Neural progenitor cell (in vitro differentiated cells): ENCODE data around the gene KLHL10.

Experiments used
- CTCF ChIP-seq: fragments of 200-600 bp; sonication (generic); IDR thresholded peaks from 2 replicates; pipeline ENCODE4 v1.5.1; 2017; ENCODE audit warnings: antibody characterized with exemption, mild to moderate bottlenecking
- EZH2 ChIP-seq: fragments of 200-600 bp; sonication (generic); IDR thresholded peaks from 2 replicates; pipeline ENCODE4 v1.6.1; 2017; ENCODE audit warnings: antibody characterized with exemption, mild to moderate bottlenecking, moderate library complexity

GRCh38 chr17:41836550-41837196 is 952 bp upstream of the KLHL10 start:
- TF ChIP-seq EZH2 (no peak), CTCF (no peak)
